ENCODE results near the gene MAT2A. TPM values are rescaled to one million over a fixed set of nuclear protein-coding genes. Genes with fewer than 3 reads are reported as not detected.

The MAT2A gene
- total and polyA plus RNA-seq, 10 of the 15 experiments (the other 5 are each of a cell fraction or from before 2014, with no cell fraction given) = 97.6 to 408 (median 290) TPM

- no peak for TF ChIP-seq TCF3 (IDR thresholded peaks at IDR 0.05; ENCODE audit: borderline replicate concordance, insufficient read depth, low read depth, low read length)
- no peak for TF ChIP-seq RELB (IDR thresholded peaks at IDR 0.05; ENCODE audit: low read depth)
- TF ChIP-seq CBX5 (IDR thresholded peaks at IDR 0.05; ENCODE audit: low read depth) = no peak
- no peak for TF ChIP-seq WRNIP1 (IDR thresholded peaks at IDR 0.05; ENCODE audit: borderline replicate concordance, low read depth, low read length)
- no peak for TF ChIP-seq NBN (IDR thresholded peaks at IDR 0.05)
- TF ChIP-seq KLF5 (IDR thresholded peaks at IDR 0.05; ENCODE audit: partially characterized antibody) = no peak
- TF ChIP-seq NKRF (conservative IDR thresholded peaks at IDR 0.05) = no peak
- no peak for TF ChIP-seq KAT2A (conservative IDR thresholded peaks at IDR 0.05; ENCODE audit: control insufficient read depth, low read depth, low read length)
- TF ChIP-seq NRF1 (conservative IDR thresholded peaks at IDR 0.05; ENCODE audit: low read depth, low read length) = no peak
- Histone ChIP-seq H3K36me3 (ENCODE audit: control insufficient read depth in 2 of 2, insufficient read depth in 2 of 2, low read length in 1 of 2) (no peaks in the 10 kb centered on the region), H3K79me2 (ENCODE audit: control insufficient read depth, insufficient read depth, low read length) (no peaks in the 10 kb centered on the region), H4K20me1 (ENCODE audit: control insufficient read depth, insufficient read depth) (no peaks in the 10 kb centered on the region), H3K4me1 (ENCODE audit: control insufficient read depth, insufficient read depth, low read length) (no peaks in the 10 kb centered on the region; the same call in 1 of the 2 replicates), H3K27me3 (replicated peaks in 1 of 2; ENCODE audit: control insufficient read depth in 2 of 2, insufficient read depth in 2 of 2, low read length in 1 of 2) (no peaks in the 10 kb centered on the region; a peak in 1 of 4 replicates), H3K9ac (ENCODE audit: control insufficient read depth, insufficient read depth, low read length) (no peak overlapping the region), H3K4me2 (ENCODE audit: control insufficient read depth, insufficient read depth) (no peak overlapping the region), H3K9me3 (replicated peaks; ENCODE audit: control insufficient read depth, insufficient read depth, low read length) (no peaks in the 10 kb centered on the region), H2AFZ (ENCODE audit: control insufficient read depth, low read depth, low read length) (no peak overlapping the region), H3K4me3 (no peak overlapping the region), H3K27ac (ENCODE audit: control insufficient read depth, insufficient read depth) (no peak overlapping the region)
- ChIA-PET SMC1A (ENCODE audit: uncharacterized antibody, unreplicated experiment) (interaction anchor here (1.1 to 1.2 kb wide), 2 partner anchors 12 to 73 kb away, joined by 3 read pairs; no protein-coding TSS in a partner anchor), POLR2A (no interaction called here), RAD21 (ENCODE audit: unreplicated experiment) (no interaction called here), CTCF (interaction anchor here (1.1 kb wide), 1 partner anchor 109 kb away, joined by 3 read pairs; no protein-coding TSS in a partner anchor)
- in situ Hi-C loops (cut with MboI) (no loop called here), intact Hi-C loops (cut with micrococcal nuclease; ENCODE audit: unreplicated experiment) (no loop called here)
- ATAC-seq (no peak), DNase-seq (ENCODE audit: low read depth, low spot score) (no peak), FAIRE-seq (no peak)
- no TSS peak for BruUV-seq (replicated peaks)
- 67% methylated on average over 2 of the region's 2 CpGs for WGBS (ENCODE audit: insufficient coverage, insufficient replicate concordance, low lambda C conversion rate, missing lambda C conversion rate)
Measured at GRCh38 chr2:85528355-85528754, 10.6 kb upstream of the MAT2A start.
